SK-N-SH (cell line): ENCODE measurements around the gene OPRM1.

Experiments used
- CTCF ChIP-seq: fragments of 200-600 bp; sonication (generic); IDR thresholded peaks from 2 replicates; pipeline ENCODE4 v1.6.1; 2017; ENCODE audit warnings: antibody characterized with exemption, mild to moderate bottlenecking, moderate library complexity
- GABPA ChIP-seq: IDR thresholded peaks from 2 replicates; pipeline ENCODE4 v1.4.0; 2012; ENCODE audit warnings: low read depth, mild to moderate bottlenecking
- TEAD4 ChIP-seq: IDR thresholded peaks from 2 replicates; pipeline ENCODE4 v1.4.0; 2012; ENCODE audit warnings: mild to moderate bottlenecking, borderline replicate concordance; ENCODE audit not compliant: insufficient read depth
- USF2 ChIP-seq: fragments of 150-350 bp; IDR thresholded peaks from 2 replicates; pipeline ENCODE4 v1.6.1; 2017; ENCODE audit warnings: antibody characterized with exemption, low read length, low read depth, borderline replicate concordance

- no peak for TF ChIP-seq USF2
- TF ChIP-seq CTCF: no peak
- no peak for TF ChIP-seq GABPA
- no peak for TF ChIP-seq TEAD4
Measured at GRCh38 chr6:154280521-154280920, 241.5 kb downstream of the OPRM1 start.
